Kidney capillary endothelial cell (primary cell): ENCODE data around the gene CRNKL1.
A peak's percentile ranks its signal among the peaks of the same experiment; 100 is the strongest.

ENCODE experiments used
- DNase-seq: peaks from one replicate; pipeline ENCODE4 v3.0.0-alpha.2; 2018; ENCODE audit warnings: low spot score

CRNKL1 gene

GRCh38 chr20:20052074-20052970, at the start of gene CRNKL1, which contains the start of gene CFAP61:
Gene CRNKL1 (minus strand): TSS chr20:20052466. CDS start chr20:20052342, 124 bp downstream.
Gene CFAP61 (plus strand): TSS chr20:20052532. CDS start chr20:20056654, 4,122 bp downstream.
- peak; percentile 97 for DNase-seq

- no peak for DNase-seq
Observed at GRCh38 chr20:20100881-20101280, 48.6 kb upstream of the CRNKL1 start.

DNA sequence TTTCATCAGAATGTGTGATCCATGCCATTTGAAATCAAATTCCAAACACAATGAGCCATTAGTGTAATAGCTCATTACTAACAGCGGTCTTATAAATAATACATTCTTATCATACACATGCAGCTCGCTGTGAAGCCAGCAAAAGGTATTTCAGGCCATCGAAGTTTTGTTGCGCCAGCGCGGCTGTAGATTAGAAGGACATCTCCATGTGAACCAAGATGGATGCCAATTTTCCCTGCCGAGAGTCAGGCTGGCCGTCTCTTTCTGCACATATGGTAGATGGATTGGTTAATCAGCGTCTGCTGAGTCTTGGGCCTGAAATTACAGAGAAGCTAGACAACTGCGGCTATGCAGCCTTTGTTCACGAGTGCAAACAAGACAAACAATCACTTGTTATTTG, 44.2 kb upstream of the CRNKL1 start:
- no peak for DNase-seq

DNA sequence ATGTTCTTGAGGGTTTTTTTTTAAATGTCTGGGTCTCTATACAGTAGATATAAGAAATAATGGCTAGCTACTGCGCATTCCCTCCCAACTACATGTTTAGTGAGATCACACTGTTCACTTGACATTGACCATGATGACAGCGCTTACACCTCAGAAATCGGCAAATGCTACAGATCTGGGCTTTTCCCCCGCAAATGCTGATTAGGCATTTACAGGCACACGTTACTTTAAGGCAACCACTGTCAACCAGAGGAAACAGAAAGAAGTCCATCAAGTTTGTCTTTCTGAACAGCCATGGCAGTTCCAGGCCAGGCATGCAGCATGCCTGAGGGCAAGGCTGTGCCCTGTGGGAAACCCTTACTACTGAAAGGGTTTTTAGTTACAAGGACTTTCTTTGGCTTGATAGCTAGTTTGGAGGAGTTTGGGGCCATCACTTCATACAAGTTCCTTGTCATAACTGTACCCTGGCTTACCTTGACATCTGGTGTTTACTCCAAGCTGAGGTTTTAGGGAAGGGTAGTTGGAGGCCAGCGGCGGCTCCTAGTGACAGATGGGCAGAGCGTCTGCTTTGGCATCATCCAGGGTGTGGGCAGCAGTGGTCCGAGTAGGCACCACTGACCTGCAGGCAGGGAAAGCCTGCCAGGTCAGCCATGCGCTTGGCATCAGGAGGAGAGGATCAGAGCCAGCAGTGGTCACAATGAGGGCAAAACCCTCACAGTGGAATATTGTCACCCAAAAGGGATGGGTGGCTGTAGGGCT, 43.0 kb upstream of the CRNKL1 start:
- no peak for DNase-seq

DNA sequence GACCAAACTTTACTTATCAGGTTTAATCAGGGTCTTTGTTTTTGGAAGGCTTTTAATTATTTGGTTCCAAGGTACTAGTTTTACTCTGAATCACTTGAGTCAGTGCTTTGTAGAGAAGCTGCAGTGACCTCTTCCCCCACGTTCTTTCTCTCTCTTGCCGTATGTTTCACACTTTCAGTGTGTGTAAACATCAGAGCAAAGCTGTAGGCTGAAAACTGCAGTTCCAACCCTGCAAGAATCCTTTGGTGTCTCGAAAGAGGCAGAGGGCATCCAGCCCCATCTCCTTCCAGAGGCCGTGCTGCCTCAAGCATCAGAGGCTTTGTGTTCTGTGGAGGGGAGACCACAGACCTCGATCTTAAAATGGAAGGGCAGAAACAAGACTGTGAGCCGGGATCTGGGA, 42.1 kb upstream of the CRNKL1 start:
- DNase-seq = no peak

- DNase-seq = no peak
Observed at GRCh38 chr20:20092827-20093226, 40.6 kb upstream of the CRNKL1 start.

- no peak for DNase-seq
Observed at GRCh38 chr20:20089939-20090338, 37.7 kb upstream of the CRNKL1 start.

DNA sequence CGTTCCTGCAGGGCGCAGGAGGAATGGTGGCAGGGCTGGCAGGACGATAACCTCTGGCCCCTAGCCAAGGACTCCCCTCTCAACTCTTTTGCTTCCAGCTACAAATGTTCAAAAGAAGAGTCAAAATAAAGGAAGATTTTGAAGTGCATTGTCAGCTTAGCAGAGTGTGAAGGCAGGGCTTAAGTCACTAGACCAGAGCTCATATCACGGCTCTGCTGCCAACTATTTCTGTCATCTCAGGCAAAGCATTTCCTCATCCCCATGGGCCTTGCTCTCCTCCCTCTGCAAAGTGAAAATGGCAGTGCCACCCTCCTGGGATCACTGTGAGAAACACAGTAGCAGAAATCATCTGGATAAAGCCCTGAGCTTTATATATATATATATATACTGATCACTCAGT, 36.8 kb upstream of the CRNKL1 start:
- no peak for DNase-seq

DNA sequence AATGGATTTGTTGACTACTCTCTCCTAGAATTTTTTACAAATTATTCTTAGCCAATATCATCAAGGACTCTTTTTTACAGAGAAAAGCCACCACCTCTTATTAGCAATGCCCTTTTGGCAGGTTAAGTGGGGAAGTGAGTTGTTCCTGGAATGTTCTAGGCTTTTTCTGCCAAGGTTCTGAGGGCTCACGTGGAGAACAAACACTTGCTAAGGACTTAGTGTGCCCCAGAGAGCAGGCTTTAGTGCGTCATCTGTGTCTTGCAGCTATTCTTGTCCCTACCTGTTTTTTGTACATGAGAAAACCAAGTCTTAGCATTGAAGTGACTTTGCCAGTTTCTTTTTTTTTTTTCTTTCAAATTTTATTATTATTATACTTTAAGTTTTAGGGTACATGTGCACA, 33.5 kb upstream of the CRNKL1 start:
- no peak for DNase-seq

GRCh38 chr20:20085071-20085470, 32.8 kb upstream of the CRNKL1 start:
- no peak for DNase-seq

DNA sequence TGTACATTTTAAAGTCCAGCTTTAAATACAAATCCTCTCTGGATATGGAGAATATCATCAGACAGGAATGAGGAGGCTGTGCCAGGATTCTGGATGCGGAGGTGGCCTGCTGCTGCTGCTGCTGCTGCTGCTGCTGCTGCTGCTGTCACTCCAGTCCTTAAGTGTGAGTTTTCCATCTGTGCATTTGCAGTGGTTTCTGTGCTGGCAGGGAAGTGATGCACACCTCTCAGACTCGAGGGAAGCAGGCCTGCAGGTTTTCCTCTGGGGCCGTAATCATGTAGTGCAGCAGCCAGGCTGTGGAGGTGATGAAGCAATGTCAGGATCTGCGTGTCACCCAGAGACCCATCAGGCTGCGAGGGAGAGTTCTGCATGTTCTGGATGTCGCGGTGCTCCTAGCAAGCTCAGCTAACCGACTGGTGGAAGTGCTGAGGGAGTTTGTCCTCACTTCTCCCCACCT, 32.1 kb upstream of the CRNKL1 start:
- no peak for DNase-seq

DNA sequence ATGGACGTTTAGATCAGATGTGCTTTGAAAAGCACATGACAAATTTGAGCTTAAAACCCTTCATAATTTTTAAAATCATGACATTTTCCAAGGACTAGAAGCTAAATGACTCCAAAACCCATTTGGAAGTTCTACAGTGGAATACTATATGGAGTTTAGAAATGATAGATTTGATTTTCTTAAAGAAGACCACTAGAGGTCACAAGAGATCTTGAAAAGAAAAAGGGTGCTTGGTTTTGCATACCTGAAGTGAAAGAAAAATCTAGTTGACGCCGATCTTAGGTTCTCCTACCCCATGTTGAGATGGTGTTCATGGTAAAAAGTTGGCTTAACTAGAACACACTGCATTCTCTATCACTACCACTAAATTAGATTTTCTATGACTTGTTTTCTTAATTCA, 31.5 kb upstream of the CRNKL1 start:
- peak; percentile 33 for DNase-seq

DNA sequence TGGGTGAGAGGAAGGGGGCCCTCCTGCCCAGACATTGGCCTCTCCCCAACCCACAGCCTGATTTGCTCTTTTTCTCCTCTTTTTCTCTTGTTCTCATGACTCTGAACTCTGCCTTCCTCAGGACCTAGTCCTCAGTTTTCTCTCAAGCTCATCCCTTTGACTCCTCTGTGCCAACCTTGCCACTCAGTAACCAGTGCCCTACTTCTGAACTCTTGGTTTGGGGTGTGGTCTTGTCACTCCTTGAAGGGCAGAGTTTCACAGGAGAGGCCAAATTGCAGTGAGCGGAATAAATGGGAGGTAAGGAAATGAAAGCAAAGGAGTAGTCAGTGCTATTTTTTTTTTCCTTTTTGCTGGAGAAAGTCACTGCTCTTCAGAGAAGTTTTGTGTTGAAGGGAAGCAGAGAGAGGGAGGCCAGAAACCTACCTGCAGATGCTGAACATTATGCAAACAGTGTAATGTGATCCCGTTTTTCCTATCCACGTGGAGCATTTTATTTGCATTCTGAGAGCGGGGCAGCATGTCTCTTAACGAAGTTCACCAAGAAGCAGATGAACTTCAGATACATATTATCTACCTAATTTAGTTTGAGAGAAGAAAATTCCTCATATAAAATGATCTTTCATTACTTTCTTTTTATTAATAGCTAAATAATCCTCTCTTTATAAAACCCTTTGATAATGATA, 27.0 kb upstream of the CRNKL1 start:
- DNase-seq = no peak

DNA sequence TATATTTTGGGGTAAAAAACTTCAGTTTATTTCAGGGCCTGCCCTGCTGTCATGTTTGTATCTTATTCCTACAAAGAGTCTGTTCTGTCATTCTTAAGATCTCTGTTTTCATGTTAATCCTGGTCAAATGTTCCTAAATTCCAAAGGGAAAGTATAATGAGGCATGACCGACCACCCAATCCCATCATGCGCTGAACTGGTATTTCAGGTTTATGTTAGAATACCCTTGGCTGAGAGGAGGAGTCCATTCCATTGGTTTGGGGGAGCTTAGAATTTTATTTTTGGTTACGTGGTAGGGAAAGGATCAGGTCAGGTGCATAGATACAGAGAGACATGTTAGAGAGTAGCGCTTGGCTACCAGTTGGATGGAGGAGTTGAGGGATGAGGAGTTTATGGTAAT, 25.8 kb upstream of the CRNKL1 start:
- DNase-seq = no peak

DNA sequence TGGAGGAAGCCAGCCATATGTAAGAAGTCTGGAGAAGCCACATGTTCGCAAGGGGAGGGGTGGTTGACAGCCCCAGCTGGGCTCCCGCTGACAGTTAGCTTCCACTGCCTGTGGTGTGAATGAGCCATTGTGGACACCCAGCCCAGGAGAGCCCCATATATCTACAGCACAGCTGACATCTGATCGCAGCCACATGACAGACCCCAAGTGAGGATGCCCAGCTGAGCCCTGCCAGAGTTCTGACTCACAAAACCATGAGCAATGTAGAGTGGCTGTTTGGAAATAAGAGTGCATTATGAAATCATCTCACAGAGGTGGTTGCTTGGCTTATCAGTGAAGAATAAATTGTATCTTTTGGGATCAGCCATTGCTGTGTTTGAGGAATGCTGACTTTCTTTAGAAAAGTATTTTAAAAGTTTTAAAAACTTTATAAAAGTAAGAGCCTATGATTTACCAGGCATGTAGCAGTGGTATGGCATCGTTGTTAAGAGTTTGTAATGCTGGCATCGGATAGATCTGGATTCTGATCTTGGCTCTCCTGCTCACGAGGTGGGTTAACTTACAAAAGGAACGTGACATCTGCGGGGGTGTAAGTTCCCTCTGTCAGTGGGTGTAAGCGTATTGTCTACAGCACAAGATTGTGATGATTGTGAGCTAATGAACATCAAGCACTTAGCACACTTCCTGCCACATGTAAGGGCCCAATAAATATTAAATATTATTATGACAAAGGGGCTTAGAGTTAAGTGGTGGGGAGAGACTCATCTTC, 24.2 kb upstream of the CRNKL1 start:
- no peak for DNase-seq

- no peak for DNase-seq
Observed at GRCh38 chr20:20075032-20075431, 22.8 kb upstream of the CRNKL1 start.

GRCh38 chr20:20073801-20074371, 21.6 kb upstream of the CRNKL1 start:
- DNase-seq = no peak

DNA sequence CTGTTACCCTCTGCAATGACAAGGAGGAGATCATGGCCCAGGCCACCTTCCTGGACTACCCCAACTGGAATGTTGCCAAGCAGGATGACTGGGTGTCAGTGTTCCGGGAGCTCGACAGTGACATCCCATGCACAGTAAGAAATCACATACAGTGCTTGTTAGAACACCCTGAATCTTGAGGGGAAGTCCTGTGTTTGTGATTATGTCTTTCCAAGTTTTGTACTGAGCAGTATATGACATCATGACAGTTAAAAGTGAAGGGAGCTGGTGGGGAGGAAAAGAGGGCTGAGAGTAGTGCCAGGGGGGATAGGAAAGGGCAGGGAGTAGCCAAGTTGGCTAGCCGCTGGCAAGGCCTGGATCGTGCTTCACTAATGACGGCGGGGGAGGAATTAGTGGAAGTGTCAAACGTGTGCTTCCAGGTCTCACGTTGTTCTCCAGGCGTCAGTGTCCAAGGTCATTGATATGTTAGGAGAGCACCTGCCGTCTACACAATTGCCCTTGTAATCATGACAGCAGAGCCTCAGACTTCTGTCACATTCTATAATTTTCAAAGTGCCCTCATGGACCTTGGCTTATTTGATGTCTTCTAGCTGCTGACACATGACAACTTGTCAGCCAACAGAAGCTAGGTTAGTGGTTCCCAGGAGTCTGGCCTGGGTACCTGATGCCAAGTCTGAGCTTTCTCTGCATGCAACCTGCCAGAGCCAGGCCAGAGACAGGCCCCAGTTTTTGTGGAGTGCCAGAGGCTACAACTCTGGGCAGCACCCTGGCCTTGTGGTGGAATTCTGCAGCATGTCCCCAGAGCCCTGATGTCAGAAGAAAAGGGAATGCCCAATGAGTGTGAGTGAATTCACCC, 18.8 kb upstream of the CRNKL1 start:
- DNase-seq = peak; percentile 20

- DNase-seq = no peak
Observed at GRCh38 chr20:20065361-20065760, 13.1 kb upstream of the CRNKL1 start.

GRCh38 chr20:20063941-20064702, 11.9 kb upstream of the CRNKL1 start:
- no peak for DNase-seq
